HCT116 (cell line): Measurements from ENCODE around the gene TARS2. TPM values are rescaled to one million over a fixed set of nuclear protein-coding genes. Genes with fewer than 3 reads are reported as not detected.

ENCODE experiments used
- ATAC-seq: fragments of 200-7000 bp; cut with Tn5 transposase; 2 replicates; pipeline ENCODE4 v1.9.1; 2020; ENCODE audit warnings: mild to moderate bottlenecking, moderate library complexity
- BruUV-seq: library from RNA; stranded (reverse); fragments of 400-500 nt; replicated peaks from 2 replicates; lab custom pipeline; 2021; lab: Mats Ljungman, UMichigan
- CTCF ChIA-PET: fragments of 300-600 bp; sonication (Branson Sonifier 250); formaldehyde crosslinking; loops from one replicate; lab custom pipeline; 2021; ENCODE audit warnings: antibody characterized with exemption; lab: Charles Lee
- POLR2A ChIA-PET: fragments of 300-600, 350-600 bp; sonication (Branson Sonifier 250); formaldehyde crosslinking; loops from one replicate; lab custom pipeline; 2021; ENCODE audit warnings: antibody characterized with exemption; lab: Charles Lee
- RAD21 ChIA-PET, 2 experiments: fragments of 300-600 bp; sonication (Branson Sonifier 250); formaldehyde crosslinking; loops; one replicate each; lab custom pipeline; 2023; ENCODE audit warnings: low total read pairs in 2 of 2; ENCODE audit not compliant: uncharacterized antibody in 2 of 2, unreplicated experiment in 2 of 2, low non-redundant PET in 1 of 2; lab: Charles Lee
- DNase-seq: peaks from one replicate; pipeline ENCODE4 v3.0.0-alpha.2; 2010; ENCODE audit warnings: low read depth, low spot score
- H2AFZ ChIP-seq: fragments of 200-600 bp; shearing (Covaris generic), sonication (generic); 2 replicates; pipeline ENCODE4 v1.6.1; 2017; ENCODE audit warnings: low read depth, mixed run types, mixed read lengths, antibody characterized with exemption, low read length; ENCODE audit not compliant: poor library complexity, severe bottlenecking
- H3K27ac ChIP-seq: 2 replicates; pipeline ENCODE4 v1.5.1; 2012; ENCODE audit warnings: low read depth, low read length
- H3K27me3 ChIP-seq: fragments of 200-600 bp; sonication (generic); 2 replicates; pipeline ENCODE4 v1.6.1; 2016; ENCODE audit warnings: mixed run types, low read length, mixed read lengths; ENCODE audit not compliant: insufficient read depth
- H3K36me3 ChIP-seq, 2 experiments: fragments of 200-500 bp in 1 of 2; fragments of 200-600 bp in 1 of 2; sonication (Bioruptor generic) in 1 of 2; sonication (generic) in 1 of 2; 2 replicates each; pipeline versions ENCODE4 v1.5.1 to v1.6.1; 2014 to 2016; ENCODE audit warnings: low read length in 2 of 2, inconsistent platforms in 1 of 2, mixed read lengths in 1 of 2, mixed run types in 1 of 2; ENCODE audit not compliant: insufficient read depth in 2 of 2, control insufficient read depth in 1 of 2
- H3K4me1 ChIP-seq, 2 experiments: fragments of 200-600 bp in 1 of 2; sonication (generic) in 1 of 2; 2 replicates each; pipeline versions ENCODE4 v1.5.1 to v1.6.1; 2012 to 2017; ENCODE audit warnings: low read length in 2 of 2, inconsistent platforms in 1 of 2, mild to moderate bottlenecking in 1 of 2, mixed read lengths in 1 of 2, mixed run types in 1 of 2, moderate library complexity in 1 of 2; ENCODE audit not compliant: insufficient read depth in 2 of 2, control insufficient read depth in 1 of 2
- H3K4me2 ChIP-seq: fragments of 200-600 bp; sonication (generic); 2 replicates; pipeline ENCODE4 v1.6.1; 2017; ENCODE audit warnings: mixed run types, low read length, mixed read lengths
- H3K4me3 ChIP-seq, 2 experiments: fragments of 200-600 bp in 1 of 2; sonication (generic) in 1 of 2; replicated peaks in 1 of 2; 2 replicates each; pipeline ENCODE4 v1.5.1; 2011 to 2016; ENCODE audit warnings: low read length in 2 of 2, control low read depth in 1 of 2, low read depth in 1 of 2, mild to moderate bottlenecking in 1 of 2, mixed read lengths in 1 of 2, mixed run types in 1 of 2
- H3K79me2 ChIP-seq: fragments of 200-600 bp; sonication (generic); 2 replicates; pipeline ENCODE4 v1.6.1; 2017; ENCODE audit warnings: mild to moderate bottlenecking, mixed run types, low read length, moderate library complexity, mixed read lengths; ENCODE audit not compliant: insufficient read depth
- H3K9ac ChIP-seq: fragments of 200-600 bp; sonication (generic); 2 replicates; pipeline ENCODE4 v1.6.1; 2016; ENCODE audit warnings: low read length, mixed read lengths
- H3K9me2 ChIP-seq: fragments of 200-600 bp; sonication (generic), shearing (Covaris generic); 2 replicates; pipeline ENCODE4 v1.6.1; 2017; ENCODE audit warnings: mixed run types, mild to moderate bottlenecking, moderate library complexity; ENCODE audit not compliant: insufficient read depth
- H3K9me3 ChIP-seq, 2 experiments: fragments of 200-500 bp in 1 of 2; fragments of 200-600 bp in 1 of 2; sonication (Bioruptor generic) in 1 of 2; sonication (generic) in 1 of 2; 2 replicates each; pipeline ENCODE4 v1.6.1; 2014 to 2017; ENCODE audit warnings: low read length in 2 of 2, mixed read lengths in 2 of 2, inconsistent platforms in 1 of 2, low read depth in 1 of 2, mild to moderate bottlenecking in 1 of 2, mixed run types in 1 of 2, moderate library complexity in 1 of 2; ENCODE audit not compliant: control insufficient read depth in 1 of 2, insufficient read depth in 1 of 2
- H4K20me1 ChIP-seq: fragments of 200-600 bp; sonication (generic), shearing (Covaris generic); 2 replicates; pipeline ENCODE4 v1.6.1; 2017; ENCODE audit warnings: mixed run types, mild to moderate bottlenecking, moderate library complexity; ENCODE audit not compliant: insufficient read depth
- RAD21 ChIP-seq: IDR thresholded peaks from 2 replicates; pipeline ENCODE4 v1.6.1; 2012; ENCODE audit warnings: low read depth, mild to moderate bottlenecking
- TCF7L2 ChIP-seq: IDR thresholded peaks from 2 replicates; pipeline ENCODE4 v1.7.0; 2011; ENCODE audit warnings: borderline replicate concordance, inconsistent platforms; ENCODE audit not compliant: insufficient read depth, insufficient read length; ENCODE audit errors: extremely low read depth
- YY1 ChIP-seq: IDR thresholded peaks from 2 replicates; pipeline ENCODE4 v1.6.1; 2011; ENCODE audit warnings: low read length, low read depth, moderate library complexity, mild to moderate bottlenecking; ENCODE audit not compliant: insufficient replicate concordance; ENCODE audit errors: extremely low read depth
- intact Hi-C: fragments of 100-400 bp; cut with micrococcal nuclease; formaldehyde crosslinking; loops from 2 replicates; pipeline ENCODE4 v1.10.0; 2022
- total RNA-seq: library from RNA; stranded (reverse); gene quantifications from one replicate; pipeline ENCODE4 v1.2.1, GENCODE V29; 2021; ENCODE audit not compliant: unreplicated experiment

TARS2 gene
- total RNA-seq, 1 experiment from 2014 or later: 23.2 TPM

DNA sequence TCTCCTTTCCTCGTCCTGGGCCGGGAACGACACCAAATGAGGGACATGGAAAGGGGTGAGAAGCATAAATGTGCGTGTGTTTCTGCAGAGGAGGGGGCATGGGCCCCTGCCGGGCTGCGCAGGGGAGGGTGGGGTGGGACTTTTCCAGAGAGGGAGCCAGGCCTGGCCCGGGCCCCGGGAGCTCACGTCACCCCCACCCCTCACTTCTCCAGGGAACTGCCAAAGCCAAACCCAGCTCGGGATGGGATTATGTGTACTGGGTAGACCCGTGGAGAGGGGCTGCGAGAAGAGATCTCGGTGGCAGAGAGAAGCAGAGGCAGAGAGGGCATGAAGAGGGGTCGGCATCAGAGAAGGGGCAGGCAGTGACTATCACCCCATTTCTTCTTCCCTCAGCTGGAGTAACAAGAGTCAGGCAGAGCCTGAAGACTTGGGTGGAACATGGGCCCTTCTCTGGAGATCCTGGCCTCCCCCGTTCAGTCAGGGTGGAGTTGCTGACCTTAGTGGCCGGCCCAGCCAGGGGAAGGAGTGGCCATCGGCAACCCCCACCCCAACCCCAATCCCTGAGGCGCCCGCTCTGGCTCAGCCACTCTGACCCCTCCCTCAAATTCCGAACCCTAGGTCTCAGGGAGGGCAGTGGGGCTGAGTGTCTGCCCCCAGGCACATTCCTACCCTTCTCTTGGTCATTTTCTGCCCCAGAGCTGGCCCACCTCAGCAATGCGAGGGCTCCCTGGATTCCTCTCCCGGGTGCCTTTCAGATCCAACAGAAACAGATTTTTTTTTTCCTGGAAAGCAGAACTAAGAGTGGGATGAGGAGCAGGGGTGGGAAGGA lies 63.2 kb downstream of the TARS2 start:
- intact Hi-C loops: no loop called here
- no peaks in the 10 kb centered on the region for H3K27me3 ChIP-seq
- no peak overlapping the region for H3K4me2 ChIP-seq
- no peak overlapping the region for H2AFZ ChIP-seq
- no peak overlapping the region for H3K9ac ChIP-seq
- ChIA-PET CTCF (interaction anchor here (1.2 to 4.8 kb wide), 3 partner anchors 10 to 18 kb away, joined by 6 to 35 read pairs (median 29); no protein-coding TSS in a partner anchor), RAD21 (no interaction called here), POLR2A (interaction anchor here (1.1 kb wide), 1 partner anchor 29 kb away, joined by 3 read pairs; the partner anchor contains the start of gene MCL1)
- H3K4me3 ChIP-seq: no peak overlapping the region
- no peak for TF ChIP-seq RAD21
- peaks cover 10 to 30% of the 10 kb centered on the region in 2 experiments; a peak in 3 of 4 replicates for H3K4me1 ChIP-seq
- no peaks in the 10 kb centered on the region for H3K9me3 ChIP-seq
- no peaks in the 10 kb centered on the region for H3K9me2 ChIP-seq
- H3K36me3 ChIP-seq: no peaks in the 10 kb centered on the region
- no peak overlapping the region for H3K27ac ChIP-seq
- ATAC-seq (no peak), DNase-seq (no peak)
- BruUV-seq: no TSS peak
- H4K20me1 ChIP-seq: no peaks in the 10 kb centered on the region
- H3K79me2 ChIP-seq: no peaks in the 10 kb centered on the region

GRCh38 chr1:150551051-150551783 lies 64.0 kb downstream of the TARS2 start:
- Histone ChIP-seq H3K4me2 (no peak overlapping the region), H3K27ac (no peak overlapping the region)
- no peak for DNase-seq

More at GRCh38 chr1:150551051-150551783, 64.0 kb downstream of the TARS2 start:
- H2AFZ ChIP-seq: no peak overlapping the region
- no peaks in the 10 kb centered on the region for H4K20me1 ChIP-seq
- ChIA-PET RAD21 (no interaction called here), CTCF (interaction anchor here (1.2 to 2.5 kb wide), 2 partner anchors 9 to 19 kb away, joined by 6 to 29 read pairs; no protein-coding TSS in a partner anchor), POLR2A (interaction anchor here (1.1 kb wide), 1 partner anchor 28 kb away, joined by 3 read pairs; the partner anchor contains the start of gene MCL1)
- ATAC-seq: no peak
- H3K4me1 ChIP-seq: peaks cover 10 to 30% of the 10 kb centered on the region in 2 experiments; a peak in 3 of 4 replicates
- intact Hi-C loops: no loop called here
- H3K9me3 ChIP-seq: no peaks in the 10 kb centered on the region
- no peaks in the 10 kb centered on the region for H3K27me3 ChIP-seq
- no TSS peak for BruUV-seq
- H3K79me2 ChIP-seq: no peaks in the 10 kb centered on the region
- no peaks in the 10 kb centered on the region for H3K9me2 ChIP-seq
- TF ChIP-seq TCF7L2: no peak
- no peak for TF ChIP-seq YY1
- H3K9ac ChIP-seq: no peak overlapping the region
- H3K4me3 ChIP-seq: no peak overlapping the region
- no peaks in the 10 kb centered on the region for H3K36me3 ChIP-seq
